Measurements from ENCODE around the gene MFSD8.

GRCh38 chr4:127957105-127957504, 7.9 kb downstream of the MFSD8 start:
- TF ChIP-seq CTCF (conservative IDR thresholded peaks at IDR 0.05) (no peak), ZFX (IDR thresholded peaks at IDR 0.05) (no peak)
